Muscle layer of duodenum (tissue), 2 donors: ENCODE results near the gene C18orf32.
A peak's percentile ranks its signal among the peaks of the same experiment; 100 is the strongest.

ENCODE experiments used
- H3K27ac ChIP-seq: one replicate; pipeline ENCODE4 v1.7.0; 2013; ENCODE audit warnings: mild to moderate bottlenecking, low read length
- H3K27me3 ChIP-seq: one replicate; pipeline ENCODE4 v1.7.0; 2013; ENCODE audit warnings: low read depth, mild to moderate bottlenecking, control low read depth, low read length
- H3K36me3 ChIP-seq, 2 donors: one replicate each; pipeline ENCODE4 v1.7.0; 2013; ENCODE audit warnings: low read length in 2 of 2, control low read depth in 1 of 2, mild to moderate bottlenecking in 1 of 2; ENCODE audit not compliant: insufficient read depth in 2 of 2, control insufficient read depth in 1 of 2
- H3K4me1 ChIP-seq, 2 donors: one replicate each; pipeline ENCODE4 v1.7.0; 2013; ENCODE audit warnings: low read length in 2 of 2, mild to moderate bottlenecking in 2 of 2, control low read depth in 1 of 2, moderate library complexity in 1 of 2; ENCODE audit not compliant: insufficient read depth in 2 of 2, control insufficient read depth in 1 of 2
- H3K4me3 ChIP-seq, 2 donors: one replicate each; pipeline ENCODE4 v1.7.0; 2013; ENCODE audit warnings: low read length in 2 of 2, low read depth in 1 of 2, mild to moderate bottlenecking in 1 of 2
- H3K9me3 ChIP-seq, 2 donors: one replicate each; pipeline ENCODE4 v1.7.0; 2013; ENCODE audit warnings: low read length in 2 of 2, control low read depth in 1 of 2, mild to moderate bottlenecking in 1 of 2; ENCODE audit not compliant: control insufficient read depth in 1 of 2
- donor health status: healthy.

The C18orf32 gene

GRCh38 chr18:49499046-49499637 lies 12.1 kb upstream of the C18orf32 start:
- Histone ChIP-seq H3K27me3 (no peaks in the 10 kb centered on the region), H3K27ac (no peak overlapping the region), H3K4me3 (no peak overlapping the region), H3K9me3 (no peaks in the 10 kb centered on the region), H3K4me1 (no peaks in the 10 kb centered on the region), H3K36me3 (no peaks in the 10 kb centered on the region)

DNA sequence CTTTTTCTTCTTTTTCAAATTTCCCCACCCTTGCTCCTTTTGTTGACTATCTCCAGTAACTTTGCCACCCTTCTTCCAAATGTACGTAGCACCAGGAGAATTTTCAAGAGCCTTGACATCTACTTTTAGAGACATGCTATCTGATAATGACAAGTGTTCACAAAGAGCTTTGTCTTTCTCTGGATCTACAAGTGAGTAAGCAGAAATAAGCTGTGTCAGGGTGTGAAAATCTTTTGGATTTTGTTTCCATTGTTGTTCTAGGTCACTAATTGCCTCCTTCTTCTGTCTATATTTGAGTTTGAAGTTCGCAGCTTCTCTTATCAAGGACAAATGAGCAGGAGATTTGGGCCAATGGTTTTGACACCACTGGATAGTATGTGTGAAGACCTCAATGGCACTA lies 8.4 kb upstream of the C18orf32 start:
- no peak overlapping the region for H3K4me3 ChIP-seq
- peaks cover 0 to 12% of the 10 kb centered on the region in 2 donors for H3K4me1 ChIP-seq
- H3K27me3 ChIP-seq = no peaks in the 10 kb centered on the region
- H3K9me3 ChIP-seq = no peaks in the 10 kb centered on the region
- H3K36me3 ChIP-seq = peaks cover 10 to 17% of the 10 kb centered on the region in 2 donors
- no peak overlapping the region for H3K27ac ChIP-seq

DNA sequence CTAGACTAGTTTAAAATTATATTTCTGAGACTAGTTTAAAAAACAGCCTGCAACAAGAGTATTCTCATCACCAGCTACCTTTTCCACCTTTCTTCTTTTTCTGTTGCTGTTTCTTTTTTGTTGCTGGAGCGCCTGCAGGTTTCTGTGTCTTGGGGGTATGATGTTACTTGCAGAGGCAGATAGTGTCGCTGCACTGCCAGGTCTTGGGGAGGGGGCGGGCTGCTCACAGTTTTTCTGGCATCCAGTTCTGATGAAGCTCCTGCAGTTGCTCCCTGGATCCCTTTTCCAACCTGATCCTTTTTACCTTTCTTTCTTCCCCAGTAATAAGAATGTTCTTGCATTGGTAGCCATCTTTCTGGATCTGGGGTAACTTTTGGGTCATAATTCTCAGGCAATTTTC lies 8.0 kb upstream of the C18orf32 start:
- no peaks in the 10 kb centered on the region for H3K9me3 ChIP-seq
- no peaks in the 10 kb centered on the region for H3K27me3 ChIP-seq
- peaks cover 14 to 21% of the 10 kb centered on the region in 2 donors for H3K36me3 ChIP-seq
- no peak overlapping the region for H3K27ac ChIP-seq
- no peak overlapping the region for H3K4me3 ChIP-seq
- H3K4me1 ChIP-seq = peaks cover 0 to 16% of the 10 kb centered on the region in 2 donors

- H3K27me3 ChIP-seq = no peaks in the 10 kb centered on the region
- no peaks in the 10 kb centered on the region for H3K9me3 ChIP-seq
- no peak overlapping the region for H3K27ac ChIP-seq
- peaks cover 0 to 19% of the 10 kb centered on the region in 2 donors for H3K4me1 ChIP-seq
- no peak overlapping the region for H3K4me3 ChIP-seq
- peaks cover 18 to 25% of the 10 kb centered on the region in 2 donors for H3K36me3 ChIP-seq
These were observed 7.6 kb upstream of the C18orf32 start for GRCh38 chr18:49494660-49495059.

DNA sequence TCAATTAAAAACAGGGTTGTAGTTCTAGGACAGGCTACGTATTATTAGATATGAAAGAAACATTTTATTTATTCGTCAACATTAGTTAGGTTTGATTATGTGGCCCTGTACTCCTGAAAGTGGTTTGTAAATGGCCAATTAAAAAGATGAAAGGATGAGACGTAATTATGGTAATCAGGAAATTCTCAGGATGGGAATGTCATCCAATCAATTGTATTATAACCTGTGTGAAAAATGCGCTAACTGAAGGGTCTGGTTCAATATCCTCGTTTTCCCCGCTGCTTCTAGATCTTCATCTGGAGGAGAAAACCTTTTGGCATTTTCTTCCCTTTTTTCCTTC lies 5.6 kb upstream of the C18orf32 start:
- no peak overlapping the region for H3K27ac ChIP-seq

GRCh38 chr18:49491857-49492693 lies 5.0 kb upstream of the C18orf32 start, which contains the start of gene RPL17:
Gene RPL17 (minus strand): TSS chr18:49492465.
- Histone ChIP-seq H3K9me3 (no peaks in the 10 kb centered on the region), H3K27ac (peak within 1 kb of the TSS; percentile 96), H3K36me3 (peaks cover 37 to 42% of the 10 kb centered on the region in 2 donors), H3K27me3 (no peaks in the 10 kb centered on the region), H3K4me3 (peak within 1 kb of the TSS; percentile 84 to 93), H3K4me1 (peaks cover 7 to 26% of the 10 kb centered on the region in 2 donors)

More for the DNA sequence above, 5.6 kb upstream of the C18orf32 start:
- peaks cover 37 to 42% of the 10 kb centered on the region in 2 donors for H3K36me3 ChIP-seq
- no peaks in the 10 kb centered on the region for H3K9me3 ChIP-seq
- no peak overlapping the region for H3K4me3 ChIP-seq
- H3K27me3 ChIP-seq = no peaks in the 10 kb centered on the region
- peaks cover 3 to 23% of the 10 kb centered on the region in 2 donors for H3K4me1 ChIP-seq

DNA sequence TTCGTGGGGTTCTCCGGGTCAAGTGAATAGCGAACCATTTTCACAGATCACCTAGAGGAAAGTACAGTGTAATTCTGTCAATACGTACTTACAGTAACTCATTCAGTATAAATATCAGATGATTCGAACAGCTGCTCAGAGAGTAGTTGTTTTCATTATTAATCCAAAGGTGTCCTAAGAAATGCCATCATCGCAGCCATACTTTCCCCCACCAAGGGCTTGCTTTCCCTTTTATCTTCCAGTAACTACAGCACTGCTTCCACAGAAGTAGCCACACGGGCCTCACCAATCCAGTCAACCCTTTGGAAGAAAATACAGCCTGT lies 4.5 kb upstream of the C18orf32 start:
- Histone ChIP-seq H3K4me3 (peak overlapping the region; percentile 84 to 93), H3K9me3 (no peaks in the 10 kb centered on the region), H3K27me3 (no peaks in the 10 kb centered on the region), H3K36me3 (peaks cover 37 to 42% of the 10 kb centered on the region in 2 donors), H3K27ac (peak overlapping the region; percentile 96), H3K4me1 (peaks cover 7 to 26% of the 10 kb centered on the region in 2 donors)

GRCh38 chr18:49490246-49490762 lies 3.3 kb upstream of the C18orf32 start:
- H3K4me1 ChIP-seq = peaks cover 13 to 34% of the 10 kb centered on the region in 2 donors
- peaks cover 37 to 42% of the 10 kb centered on the region in 2 donors for H3K36me3 ChIP-seq
- no peaks in the 10 kb centered on the region for H3K9me3 ChIP-seq
- no peak overlapping the region for H3K4me3 ChIP-seq
- peak overlapping the region; percentile 96 for H3K27ac ChIP-seq
- no peaks in the 10 kb centered on the region for H3K27me3 ChIP-seq

DNA sequence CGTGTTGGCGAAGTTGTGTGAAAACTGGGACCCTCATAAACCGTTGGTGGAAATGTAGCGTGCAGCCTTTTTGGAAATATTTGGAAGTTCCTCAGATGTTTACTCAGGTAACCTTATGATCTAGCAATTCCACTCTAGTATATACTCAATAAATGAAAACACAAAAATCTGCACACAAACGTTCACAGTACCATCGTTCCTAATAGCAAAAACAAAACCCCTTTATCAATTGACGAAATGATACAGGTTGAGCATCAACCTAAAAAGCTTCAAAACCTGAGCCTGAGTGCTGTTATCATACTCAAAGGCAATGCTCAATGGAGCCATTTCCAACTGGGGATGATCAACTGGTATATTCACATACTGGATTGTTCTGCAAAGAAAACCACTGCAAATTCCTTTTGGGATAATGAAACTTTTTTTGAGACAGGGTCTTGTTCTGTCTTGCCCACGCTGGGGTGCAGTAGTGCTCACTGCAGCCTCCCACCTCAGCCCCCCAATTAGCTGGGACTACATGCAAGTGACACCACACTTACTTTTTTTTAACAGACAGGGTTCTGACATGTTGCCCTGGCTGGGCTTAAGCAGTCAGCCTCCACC lies 777 bp upstream of the C18orf32 start:
- Histone ChIP-seq H3K4me3 (peak overlapping the region; percentile 72 to 80), H3K27me3 (no peaks in the 10 kb centered on the region), H3K36me3 (peaks cover 43 to 50% of the 10 kb centered on the region in 2 donors), H3K4me1 (peaks cover 13 to 34% of the 10 kb centered on the region in 2 donors), H3K27ac (peak overlapping the region; percentile 83), H3K9me3 (no peaks in the 10 kb centered on the region)

DNA sequence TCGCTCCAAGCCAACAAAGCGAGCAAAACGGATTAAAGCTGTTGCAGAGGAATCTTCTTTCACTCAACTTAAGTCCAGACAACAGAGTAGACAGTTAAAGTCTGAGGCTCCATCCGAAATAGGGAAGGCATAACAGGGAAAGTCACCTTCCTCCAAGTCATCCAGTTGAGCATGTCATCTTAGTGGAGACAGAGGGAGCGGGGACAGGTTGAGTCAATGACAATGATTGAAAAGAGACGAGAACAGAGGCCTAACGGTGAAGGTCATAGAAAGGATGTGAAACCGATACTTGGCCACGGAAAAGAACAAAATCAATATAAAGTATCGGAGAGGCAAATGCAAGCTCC lies 455 bp downstream of the C18orf32 start:
- peak overlapping the region; percentile 83 for H3K27ac ChIP-seq
- H3K36me3 ChIP-seq = peaks cover 46 to 55% of the 10 kb centered on the region in 2 donors
- H3K27me3 ChIP-seq = no peaks in the 10 kb centered on the region
- H3K9me3 ChIP-seq = no peaks in the 10 kb centered on the region
- H3K4me3 ChIP-seq = peak overlapping the region; percentile 72 to 80
- peaks cover 13 to 32% of the 10 kb centered on the region in 2 donors for H3K4me1 ChIP-seq

GRCh38 chr18:49486134-49486533 lies 900 bp downstream of the C18orf32 start:
- H3K4me3 ChIP-seq = peak overlapping the region; percentile 72 to 80
- H3K27ac ChIP-seq = peak overlapping the region; percentile 83
- H3K4me1 ChIP-seq = peaks cover 13 to 28% of the 10 kb centered on the region in 2 donors
- H3K9me3 ChIP-seq = no peaks in the 10 kb centered on the region
- H3K27me3 ChIP-seq = no peaks in the 10 kb centered on the region
- H3K36me3 ChIP-seq = peaks cover 47 to 55% of the 10 kb centered on the region in 2 donors
